Activated CD4-positive, alpha-beta T cell treated with anti-CD3 and anti-CD28 coated beads, Interleukin-2, amount 50 U/mL, for 16 hours (primary cell): ENCODE measurements around the gene EIPR1.
"Not testable (repeated sequence)": the region's sequence is repeated elsewhere in the genome, so short reads cannot be mapped to it uniquely, and the experiment has no call there.

ENCODE experiments used
- DNase-seq: peaks from one replicate; pipeline ENCODE4 v3.0.0-alpha.2; 2020

The EIPR1 gene

GRCh38 chr2:3283876-3284656 lies 93.6 kb downstream of the EIPR1 start:
- not testable (repeated sequence) for DNase-seq

- DNase-seq = no peak
These were observed 94.4 kb downstream of the EIPR1 start for GRCh38 chr2:3283206-3283605.

DNA sequence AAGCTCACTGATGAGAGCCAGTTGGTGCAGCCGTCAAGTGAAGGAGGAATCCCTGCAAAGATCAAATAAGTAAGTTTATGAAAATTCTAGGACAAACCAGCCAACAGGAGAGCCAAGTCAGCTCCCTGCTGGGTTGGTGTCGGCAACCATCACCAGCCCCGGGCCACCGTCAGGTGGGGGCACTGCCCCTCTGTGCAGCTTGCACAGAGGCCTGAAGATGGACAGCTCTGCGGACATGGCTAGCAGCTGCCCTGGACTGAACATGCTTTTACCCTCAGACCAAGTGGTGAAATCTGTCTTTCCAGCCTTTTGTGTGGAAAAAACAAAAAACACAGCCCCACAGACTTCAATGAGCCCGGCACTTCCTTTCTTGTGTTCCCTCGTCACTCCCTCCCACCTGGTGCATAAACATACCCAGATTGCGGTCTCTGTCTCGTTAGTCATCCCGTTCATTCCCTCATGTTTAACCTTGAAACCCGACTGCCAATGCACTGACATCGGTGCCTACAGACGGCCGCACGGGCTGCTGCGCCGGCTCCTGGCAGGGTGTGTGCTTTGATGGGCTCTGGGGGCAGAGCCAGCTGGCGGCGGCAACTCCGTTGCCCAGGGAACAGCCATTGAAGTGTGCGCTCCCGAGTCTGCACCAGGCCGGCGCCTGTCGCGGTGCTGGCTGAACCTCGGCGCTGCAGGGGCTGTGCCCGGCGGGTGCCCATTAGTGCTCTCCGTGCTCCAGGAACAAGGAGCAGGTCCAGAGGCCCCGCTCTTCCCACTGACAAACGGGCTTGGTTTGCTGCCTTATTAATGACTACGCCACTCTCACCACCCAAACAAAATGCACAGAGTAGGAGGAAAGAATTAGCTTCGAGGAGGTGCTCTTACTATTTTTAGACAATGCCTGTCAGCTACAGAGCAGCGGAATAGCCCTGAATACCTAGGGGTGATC lies 95.3 kb downstream of the EIPR1 start:
- DNase-seq = no peak

DNA sequence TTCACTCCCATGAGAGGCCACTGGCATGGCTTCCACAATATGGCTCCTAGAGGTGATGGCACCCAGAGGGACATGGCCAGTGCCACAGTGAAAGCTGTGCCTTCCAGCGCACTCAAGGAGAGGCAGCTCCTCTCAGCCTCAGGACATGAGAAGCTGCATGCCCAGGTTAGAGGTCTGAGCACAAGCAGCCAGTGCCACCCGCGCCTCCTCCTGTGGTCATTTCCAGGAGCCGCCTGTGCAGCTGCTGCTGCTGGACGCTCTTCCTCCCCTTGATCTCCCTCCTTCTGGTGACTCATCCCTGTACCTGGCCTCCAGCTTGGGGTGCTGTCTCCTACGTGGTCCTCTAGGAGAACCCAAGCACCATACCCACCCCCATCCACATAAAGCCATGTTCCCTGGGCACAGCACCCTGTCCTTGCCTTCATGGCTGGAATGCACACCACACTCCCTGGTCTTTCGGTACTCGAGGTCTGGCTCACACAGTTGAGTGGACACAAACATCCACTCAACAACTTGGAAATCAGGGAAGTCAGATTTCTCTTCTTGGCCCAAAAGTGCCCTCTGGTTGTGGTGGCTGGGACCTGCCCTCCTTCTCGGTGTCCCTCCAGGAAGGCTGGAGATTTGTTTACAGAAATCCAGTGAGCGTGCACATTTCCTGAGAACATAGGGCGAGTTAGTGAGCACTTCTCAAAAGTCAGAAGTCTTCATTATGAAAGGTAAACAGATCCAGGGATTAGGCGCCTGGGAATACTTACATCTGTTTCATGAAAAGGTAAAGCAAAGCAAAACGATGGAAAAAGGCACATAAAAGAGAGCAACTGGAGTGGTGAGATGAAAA lies 96.7 kb downstream of the EIPR1 start:
- no peak for DNase-seq

DNA sequence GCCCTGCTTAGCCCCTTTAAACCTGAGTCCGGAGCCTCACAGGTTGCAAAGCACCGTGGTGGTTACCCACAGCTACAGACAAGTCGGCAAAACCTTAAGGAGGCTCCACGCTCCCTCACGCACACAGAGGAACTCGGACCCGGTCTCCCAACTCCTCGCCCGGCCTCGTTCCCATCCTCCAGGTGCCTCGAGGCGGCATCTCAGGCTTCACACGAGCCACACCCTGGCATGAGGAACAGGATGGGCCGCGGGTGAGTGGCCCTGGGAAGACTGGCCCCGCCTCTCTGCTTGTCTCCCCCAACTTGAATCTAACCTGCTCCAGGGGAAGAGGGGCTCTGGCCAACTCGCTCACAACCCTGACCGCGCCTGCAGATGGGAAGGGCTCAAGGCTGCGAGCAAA lies 97.4 kb downstream of the EIPR1 start:
- no peak for DNase-seq

DNA sequence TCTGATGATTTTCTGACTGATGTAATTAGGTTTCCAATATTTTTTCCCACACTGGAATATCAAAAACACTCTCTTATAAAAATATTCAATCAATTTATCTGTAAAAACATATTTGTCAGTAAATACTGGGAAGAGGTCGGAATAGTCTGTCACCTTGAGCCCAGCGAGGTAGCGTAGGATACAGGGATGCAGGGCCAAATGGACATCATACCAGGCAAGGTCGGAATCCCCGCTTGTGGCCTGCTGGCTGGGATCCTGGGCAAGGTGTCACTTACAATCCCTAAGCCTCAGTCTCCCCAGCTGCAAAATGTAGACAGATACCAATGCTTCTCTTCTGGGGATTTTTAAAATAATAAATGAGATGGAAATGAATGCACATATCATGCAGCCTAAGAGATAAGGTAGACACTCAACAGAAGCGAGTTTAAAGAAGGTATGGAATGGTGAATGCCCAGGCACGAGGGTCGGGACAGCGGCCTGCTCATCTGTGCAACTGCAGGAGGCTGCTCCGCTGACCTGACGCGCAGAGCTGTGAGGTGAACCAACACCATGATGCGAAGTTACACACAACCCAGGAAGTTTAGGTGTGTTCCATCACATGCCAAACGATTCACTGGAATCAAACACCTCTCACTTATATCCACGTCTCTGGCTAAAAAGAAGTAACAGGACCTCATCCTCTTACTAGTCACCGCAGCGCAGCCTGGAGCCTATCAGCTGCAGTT lies 98.2 kb downstream of the EIPR1 start:
- no peak for DNase-seq

DNA sequence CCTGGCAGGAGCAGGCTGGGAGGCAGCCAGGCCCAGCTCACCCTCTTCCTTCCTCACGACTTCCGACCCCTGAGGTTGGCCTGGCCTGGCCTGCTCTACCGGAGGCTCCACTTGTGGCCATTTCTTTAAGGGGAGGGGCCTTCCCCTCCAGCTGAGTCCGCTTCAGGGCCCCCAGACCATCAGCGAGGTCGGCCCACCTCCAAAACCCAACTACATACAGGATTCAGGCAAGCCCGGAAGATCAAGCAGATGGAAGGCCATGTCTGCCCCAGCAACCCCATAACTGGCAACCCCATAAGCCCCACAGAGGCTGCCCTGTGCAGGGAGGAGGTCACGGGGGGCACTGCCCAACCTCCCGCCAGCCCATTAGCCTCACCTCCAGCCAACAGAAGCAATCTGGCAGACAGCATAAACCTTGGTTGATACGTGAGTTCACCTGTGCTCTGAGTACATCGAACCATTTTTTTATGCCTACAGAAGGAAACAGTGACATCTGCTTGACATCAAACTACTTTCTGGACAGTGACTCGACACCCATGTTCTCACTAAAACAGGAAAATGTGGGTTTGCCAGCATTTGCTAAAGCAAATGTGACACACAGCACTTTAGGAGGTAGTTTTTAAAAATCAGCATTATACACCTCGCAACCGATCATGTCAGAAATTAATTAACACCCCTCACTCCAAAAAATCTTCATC lies 98.9 kb downstream of the EIPR1 start:
- DNase-seq = no peak

- no peak for DNase-seq
These were observed 99.7 kb downstream of the EIPR1 start for GRCh38 chr2:3277748-3278520.

- DNase-seq = no peak
These were observed 100.4 kb downstream of the EIPR1 start for GRCh38 chr2:3277050-3277747.

DNA sequence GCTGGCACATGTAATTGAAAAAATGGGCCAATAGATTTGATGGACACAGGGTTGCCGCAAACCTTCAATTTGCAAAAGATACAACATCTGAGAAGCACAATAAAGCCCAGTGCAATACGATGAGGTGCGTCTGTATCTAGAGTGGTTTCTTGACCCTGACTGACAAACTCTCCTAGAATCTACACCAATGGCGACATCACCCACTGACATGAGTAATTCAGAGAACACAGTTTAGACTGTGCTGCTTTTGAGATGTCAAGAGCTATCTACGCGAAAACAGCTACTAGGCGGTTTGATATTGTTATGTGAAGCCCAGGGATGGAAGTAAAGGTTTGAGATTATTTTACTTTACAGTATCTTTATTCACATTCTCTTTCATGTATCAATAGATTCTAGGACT lies 104.9 kb downstream of the EIPR1 start:
- peak; percentile 5 for DNase-seq

GRCh38 chr2:3270095-3270478 lies 107.5 kb downstream of the EIPR1 start:
- DNase-seq = no peak

- DNase-seq = no peak
These were observed 108.1 kb downstream of the EIPR1 start for GRCh38 chr2:3269425-3270094.

- DNase-seq = no peak
These were observed 109.0 kb downstream of the EIPR1 start for GRCh38 chr2:3268705-3269029.

- no peak for DNase-seq
These were observed 109.5 kb downstream of the EIPR1 start for GRCh38 chr2:3267869-3268704.

- DNase-seq = no peak
These were observed 110.4 kb downstream of the EIPR1 start for GRCh38 chr2:3266925-3267867.

DNA sequence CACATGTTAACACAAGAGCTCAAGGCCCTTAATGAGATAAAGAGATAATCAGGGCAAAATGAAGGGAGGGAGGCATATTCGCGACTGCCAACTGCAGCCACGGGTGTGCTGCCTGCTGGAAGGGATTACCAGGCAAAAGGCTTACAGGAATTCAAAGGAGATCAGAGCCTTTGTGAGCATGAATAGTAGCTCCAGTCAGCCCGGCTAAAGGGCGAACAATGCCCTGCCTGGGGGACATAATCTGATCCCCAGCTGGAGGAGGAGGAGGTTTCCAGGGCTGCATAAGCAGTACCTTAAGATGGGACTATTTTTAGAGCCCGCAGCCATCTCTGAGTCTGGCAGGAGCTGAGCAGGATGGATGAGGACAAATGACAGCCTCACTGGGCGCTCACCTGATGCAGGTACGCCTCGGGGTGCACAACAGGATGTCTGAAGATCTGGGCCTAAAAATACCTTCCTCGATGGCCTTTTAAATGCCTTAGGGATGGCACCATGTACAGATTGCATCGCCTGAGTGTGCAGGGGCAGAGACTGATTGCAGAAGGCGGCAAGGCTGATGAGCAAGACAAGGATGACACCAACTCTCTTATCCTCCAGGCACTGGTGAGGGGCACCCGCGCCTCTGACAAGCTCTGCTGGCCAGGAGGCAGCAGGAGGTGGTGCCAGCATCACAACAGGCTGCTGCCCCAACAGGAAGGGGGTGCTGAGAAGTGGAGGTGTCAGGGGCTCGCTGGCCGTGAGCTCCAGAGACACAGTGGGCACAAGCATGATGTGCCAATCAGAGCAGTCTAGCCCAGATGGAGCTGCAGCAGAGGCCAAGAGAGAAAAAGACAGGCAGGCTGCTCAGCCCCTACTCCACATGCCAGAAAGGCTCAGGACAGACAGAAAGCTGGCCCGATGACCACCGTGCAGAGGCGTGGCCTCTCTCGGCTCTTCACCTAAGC lies 111.4 kb downstream of the EIPR1 start:
- no peak for DNase-seq

- DNase-seq = no peak
These were observed 112.1 kb downstream of the EIPR1 start for GRCh38 chr2:3265471-3265870.
